ENCODE measurements around the gene MRPS22. TPM values are rescaled to one million over a fixed set of nuclear protein-coding genes. Genes with fewer than 3 reads are reported as not detected.

MRPS22 gene
- total and polyA plus RNA-seq, 2 donors (not counting 3 experiments of a cell fraction or from before 2014, with no cell fraction given) = 33.8 to 45.6 TPM

DNA sequence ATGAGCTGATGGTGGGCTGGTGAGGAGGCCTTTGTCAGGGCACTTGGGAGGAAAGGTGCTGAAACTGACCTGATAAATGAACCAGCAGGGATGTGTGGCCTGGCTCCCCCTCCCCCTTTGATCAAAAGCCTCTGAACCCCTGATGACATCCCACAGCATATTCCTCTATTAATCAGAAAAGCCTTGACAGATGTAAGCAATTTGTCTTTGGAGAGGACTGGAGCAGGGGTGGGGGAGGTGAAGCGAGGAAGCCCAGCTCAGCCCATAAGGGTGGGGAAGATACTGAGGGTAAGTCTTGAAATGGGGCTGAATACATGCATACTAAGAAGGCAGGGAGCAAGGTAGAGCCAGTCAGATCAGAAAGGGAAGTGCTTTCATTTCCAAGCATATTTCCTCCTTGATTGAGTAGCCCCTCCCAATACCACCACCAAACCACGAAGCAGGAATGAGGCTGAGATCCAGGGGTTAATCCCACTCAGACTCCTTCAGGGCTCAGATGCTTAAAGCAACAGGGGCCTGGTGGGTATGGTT is 34.7 kb upstream of the MRPS22 start:
- Histone ChIP-seq H3K27me3 (ENCODE audit: control insufficient read depth in 2 of 2, insufficient read depth in 2 of 2, low read length in 2 of 2) (no peaks in the 10 kb centered on the region), H3K9me1 (replicated peaks; ENCODE audit: control insufficient read depth, extremely low read depth, insufficient read depth, low read length) (no peaks in the 10 kb centered on the region), H4K20me1 (replicated peaks; ENCODE audit: control insufficient read depth, extremely low read depth, insufficient read depth, low read length) (no peaks in the 10 kb centered on the region), H2AFZ (ENCODE audit: low read depth, low read length) (no peak overlapping the region), H3K9me3 (replicated peaks; ENCODE audit: control insufficient read depth, insufficient read depth, low read length) (no peaks in the 10 kb centered on the region), H3K79me2 (ENCODE audit: control insufficient read depth, insufficient read depth, low read length) (no peaks in the 10 kb centered on the region), H3K36me3 (ENCODE audit: control insufficient read depth in 2 of 2, extremely low read depth in 1 of 2, insufficient read depth in 2 of 2, low read length in 2 of 2) (no peaks in the 10 kb centered on the region), H3K9ac (replicated peaks; ENCODE audit: extremely low read depth, insufficient read depth, low read length) (no peak overlapping the region), H3K4me1 (ENCODE audit: control insufficient read depth, extremely low read depth, insufficient read depth, low read length) (no peaks in the 10 kb centered on the region), H3K4me3 (replicated peaks in 1 of 3; ENCODE audit: insufficient read depth in 1 of 3, low read depth in 1 of 3, low read length in 3 of 3) (no peak overlapping the region), H3K4me2 (ENCODE audit: insufficient read depth, low read length) (no peak overlapping the region), H3K27ac (ENCODE audit: insufficient read depth, low read depth, low read length) (no peak overlapping the region)
- intact Hi-C loops (cut with micrococcal nuclease) = no loop called here
- POLR2A ChIA-PET = no interaction called here
- dilution Hi-C loops (cut with MboI; ENCODE audit: extremely low pct_ligation_motif_present, low sequenced_read_pairs) = no loop called here
- DNase-seq (ENCODE audit: low read depth, low spot score) (no peak), FAIRE-seq (no peak)
- CTCF ChIA-PET = no interaction called here
- TF ChIP-seq GATA2 (IDR thresholded peaks at IDR 0.05; ENCODE audit: insufficient read depth, insufficient read length, low read depth, low read length) (no peak), MAX (IDR thresholded peaks at IDR 0.05; ENCODE audit: insufficient read depth, insufficient read length) (no peak), MYC (IDR thresholded peaks at IDR 0.05; ENCODE audit: low read depth, low read length) (no peak), JUN (IDR thresholded peaks at IDR 0.05; ENCODE audit: borderline replicate concordance, insufficient read depth, insufficient read length, low read depth) (no peak), EZH2 (IDR thresholded peaks at IDR 0.05; ENCODE audit: borderline replicate concordance, low read depth, low read length, severe bottlenecking) (no peak), FOS (IDR thresholded peaks at IDR 0.05; ENCODE audit: borderline replicate concordance, insufficient read depth, low read length) (no peak), POLR2A (IDR thresholded peaks at IDR 0.05; ENCODE audit: low read depth, low read length) (no peak), POLR2AphosphoS5 (IDR thresholded peaks at IDR 0.05; ENCODE audit: insufficient read depth, low read depth, low read length) (no peak)
- TF ChIP-seq, protein P1, sequence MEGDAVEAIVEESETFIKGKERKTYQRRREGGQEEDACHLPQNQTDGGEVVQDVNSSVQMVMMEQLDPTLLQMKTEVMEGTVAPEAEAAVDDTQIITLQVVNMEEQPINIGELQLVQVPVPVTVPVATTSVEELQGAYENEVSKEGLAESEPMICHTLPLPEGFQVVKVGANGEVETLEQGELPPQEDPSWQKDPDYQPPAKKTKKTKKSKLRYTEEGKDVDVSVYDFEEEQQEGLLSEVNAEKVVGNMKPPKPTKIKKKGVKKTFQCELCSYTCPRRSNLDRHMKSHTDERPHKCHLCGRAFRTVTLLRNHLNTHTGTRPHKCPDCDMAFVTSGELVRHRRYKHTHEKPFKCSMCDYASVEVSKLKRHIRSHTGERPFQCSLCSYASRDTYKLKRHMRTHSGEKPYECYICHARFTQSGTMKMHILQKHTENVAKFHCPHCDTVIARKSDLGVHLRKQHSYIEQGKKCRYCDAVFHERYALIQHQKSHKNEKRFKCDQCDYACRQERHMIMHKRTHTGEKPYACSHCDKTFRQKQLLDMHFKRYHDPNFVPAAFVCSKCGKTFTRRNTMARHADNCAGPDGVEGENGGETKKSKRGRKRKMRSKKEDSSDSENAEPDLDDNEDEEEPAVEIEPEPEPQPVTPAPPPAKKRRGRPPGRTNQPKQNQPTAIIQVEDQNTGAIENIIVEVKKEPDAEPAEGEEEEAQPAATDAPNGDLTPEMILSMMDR (IDR thresholded peaks at IDR 0.05; ENCODE audit: extremely low read depth in 1 of 2, insufficient read depth in 1 of 2, low read depth in 1 of 2, low read length in 2 of 2) = no peak
- BruUV-seq (replicated peaks) = no TSS peak

Data from endothelial cell of umbilical vein (primary cell).